Midbrain (tissue), 1 donor: ENCODE measurements around the gene CARD10.
"Not testable (repeated sequence)": the region's sequence is repeated elsewhere in the genome, so short reads cannot be mapped to it uniquely, and the experiment has no call there.

Source experiments
- DNase-seq: peaks from one replicate; lab custom pipeline; 2025; lab: John Stamatoyannopoulos, UW

Gene CARD10

DNA sequence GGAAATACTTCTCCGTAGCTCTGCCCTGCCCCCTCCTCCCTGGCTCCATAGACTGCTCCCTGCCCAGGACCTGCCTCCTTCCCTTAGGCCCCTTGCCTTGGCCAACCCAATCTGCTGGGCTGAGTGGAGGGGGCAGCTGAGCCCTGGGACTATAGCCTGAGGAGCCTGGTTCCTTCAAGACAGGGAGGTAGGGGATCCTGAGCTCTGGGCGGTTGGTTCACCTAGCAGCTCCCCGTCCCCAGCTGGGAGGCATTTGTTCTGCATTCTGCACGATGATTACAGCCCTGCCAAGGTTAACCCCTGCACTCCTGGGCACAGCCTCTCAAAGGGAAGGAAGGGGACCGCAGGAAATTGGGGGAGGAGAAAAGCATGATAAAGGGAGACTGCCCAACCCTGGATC is 37.5 kb upstream of the CARD10 start:
- no peak for DNase-seq

DNA sequence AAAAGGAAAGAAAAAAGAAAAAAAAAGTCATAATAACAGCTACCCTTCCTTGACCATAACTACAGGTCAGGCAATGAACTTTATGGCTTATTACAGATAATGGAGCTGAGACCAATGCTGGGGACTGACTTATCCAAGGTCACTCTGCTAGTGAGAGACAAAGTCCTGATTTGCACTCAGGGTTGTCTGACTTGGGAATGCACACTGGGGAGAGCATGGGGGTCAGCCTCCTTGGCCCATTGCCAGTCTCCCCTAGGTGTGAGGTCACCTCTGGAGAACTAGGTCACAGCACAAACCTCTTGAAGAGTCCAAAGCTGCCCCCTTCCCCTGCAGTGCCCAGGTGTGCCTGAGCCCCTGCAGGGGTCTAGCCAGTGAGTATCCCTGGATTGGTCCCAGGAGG is 35.8 kb upstream of the CARD10 start:
- no peak for DNase-seq

DNA sequence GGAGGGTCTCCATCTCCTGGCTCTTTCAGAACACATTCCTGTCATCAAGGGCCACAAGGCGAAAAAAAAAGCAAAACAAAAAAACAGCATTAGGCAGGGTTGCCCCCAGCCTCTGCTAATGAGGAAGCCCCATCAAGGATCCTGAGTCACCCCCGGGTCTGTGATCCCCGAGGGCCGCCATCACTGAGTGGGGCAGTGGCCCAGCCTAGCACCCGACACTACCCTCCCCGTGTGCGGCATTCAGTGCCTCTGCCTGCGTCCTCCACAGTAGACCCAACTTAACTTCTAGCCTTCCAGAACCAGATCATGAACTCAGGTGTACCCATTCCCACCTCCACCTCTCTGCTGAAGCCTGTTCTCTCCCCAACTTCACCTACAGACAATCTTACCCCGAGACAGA is 34.5 kb upstream of the CARD10 start:
- no peak for DNase-seq

DNA sequence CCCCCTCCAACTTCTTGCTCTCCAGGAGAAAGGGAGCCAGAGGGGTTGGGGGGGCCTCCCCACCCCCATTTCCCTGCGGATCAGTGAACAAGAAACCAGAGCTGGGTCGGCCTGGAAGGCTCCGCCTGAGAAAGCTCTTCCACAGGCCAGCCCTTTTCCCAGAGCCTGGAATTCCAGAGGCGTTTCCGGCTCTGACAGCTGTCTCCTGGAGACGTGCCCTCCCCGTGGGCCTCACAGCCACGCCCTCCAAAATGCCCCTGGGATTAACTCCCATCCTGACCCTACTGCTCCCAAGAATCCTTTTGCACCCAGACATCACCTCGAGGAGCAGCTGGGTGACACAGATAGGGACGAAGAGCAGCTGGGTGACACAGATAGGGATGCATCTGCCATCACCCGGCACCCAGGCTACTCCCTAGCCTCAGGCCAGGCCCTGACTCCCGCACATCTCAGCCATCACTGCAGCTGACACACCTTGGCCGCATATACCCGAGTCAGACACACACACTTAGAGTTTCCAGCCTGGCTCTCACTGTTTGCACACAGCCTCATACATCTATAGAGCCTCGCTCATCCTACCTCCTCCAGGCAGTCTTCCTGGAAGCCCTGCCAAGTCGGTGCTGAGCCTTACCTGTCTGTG is 33.4 kb upstream of the CARD10 start:
- no peak for DNase-seq

DNA sequence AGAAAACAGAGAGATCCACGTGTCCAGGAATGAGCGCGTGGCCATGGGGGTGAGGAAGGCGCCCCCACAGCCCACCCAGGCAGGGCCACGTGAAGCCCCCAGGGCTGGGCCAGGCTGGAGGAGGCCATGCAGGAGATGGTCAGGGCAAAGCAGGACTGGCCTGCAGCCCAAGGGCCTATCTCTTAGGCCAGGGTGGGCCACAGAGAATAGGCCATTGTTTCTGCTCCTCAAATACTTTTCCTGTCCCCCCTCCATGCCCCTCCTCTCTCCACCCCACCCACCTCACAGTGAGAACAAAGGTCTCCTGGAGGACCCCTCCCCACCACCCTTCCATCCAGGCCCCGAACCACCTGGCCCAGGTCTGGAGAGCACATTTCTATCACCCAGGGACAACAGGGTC is 32.8 kb upstream of the CARD10 start:
- no peak for DNase-seq

DNA sequence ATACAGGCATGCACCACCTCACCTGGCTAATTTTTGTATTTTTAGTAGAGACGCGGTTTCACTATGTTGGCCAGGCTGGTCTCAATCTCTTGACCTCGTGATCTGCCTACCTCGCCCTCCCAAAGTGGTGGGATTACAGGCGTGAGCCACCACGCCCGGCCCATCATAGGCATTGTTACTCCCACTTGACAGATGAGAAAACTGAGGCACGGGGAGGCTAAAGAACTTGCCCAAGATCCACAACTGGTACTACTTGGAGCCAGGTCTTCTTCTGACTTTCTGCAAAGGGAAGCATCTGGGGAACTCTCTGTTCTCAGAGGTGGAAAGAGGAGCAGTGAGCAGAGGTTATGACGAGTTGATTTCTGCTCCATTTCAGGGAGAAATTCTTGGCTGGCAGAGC is 31.7 kb upstream of the CARD10 start:
- DNase-seq = not testable (repeated sequence)

DNA sequence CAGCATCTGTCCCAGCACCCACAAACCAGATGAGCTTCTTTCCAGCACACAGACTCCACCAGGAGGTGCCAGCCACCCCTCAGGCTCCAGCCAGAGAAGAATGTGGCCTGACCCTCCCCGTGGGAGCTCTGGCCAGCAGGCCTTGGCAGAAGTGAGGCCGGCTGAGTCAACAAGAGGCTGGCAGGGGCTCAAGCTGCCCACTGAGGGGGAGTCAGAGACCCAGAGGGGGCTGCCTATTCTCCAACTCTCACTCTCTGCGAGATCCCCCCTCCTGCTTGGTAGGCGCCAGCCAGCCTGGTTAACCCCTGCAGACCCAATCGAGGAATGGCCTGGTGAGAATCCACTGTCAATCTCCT is 30.5 kb upstream of the CARD10 start:
- peak; percentile 84 for DNase-seq

DNA sequence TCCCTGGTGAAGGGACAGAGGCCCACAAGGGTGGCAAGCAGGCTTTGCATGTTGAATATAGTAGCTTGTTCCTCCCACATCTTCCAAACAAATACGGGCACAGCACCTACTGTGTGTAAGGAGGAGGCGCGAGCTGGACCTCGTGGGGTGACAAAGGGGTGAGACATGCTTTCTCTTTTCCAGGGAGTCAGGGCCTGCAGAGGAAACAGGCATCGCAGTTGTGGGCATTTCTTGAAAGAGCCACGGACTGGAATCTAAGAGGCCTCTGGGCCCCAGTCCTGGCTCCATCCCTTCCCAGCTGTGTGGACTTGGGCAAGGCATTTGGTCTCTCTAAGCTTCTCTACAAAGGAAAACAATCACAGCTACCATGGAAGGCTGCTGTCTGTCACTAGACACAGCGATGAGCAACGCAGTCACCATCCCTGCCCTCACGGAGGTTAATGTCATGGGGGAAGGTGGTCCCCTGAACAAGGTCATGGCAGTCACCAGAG is 28.1 kb upstream of the CARD10 start:
- DNase-seq = peak; percentile 70

DNA sequence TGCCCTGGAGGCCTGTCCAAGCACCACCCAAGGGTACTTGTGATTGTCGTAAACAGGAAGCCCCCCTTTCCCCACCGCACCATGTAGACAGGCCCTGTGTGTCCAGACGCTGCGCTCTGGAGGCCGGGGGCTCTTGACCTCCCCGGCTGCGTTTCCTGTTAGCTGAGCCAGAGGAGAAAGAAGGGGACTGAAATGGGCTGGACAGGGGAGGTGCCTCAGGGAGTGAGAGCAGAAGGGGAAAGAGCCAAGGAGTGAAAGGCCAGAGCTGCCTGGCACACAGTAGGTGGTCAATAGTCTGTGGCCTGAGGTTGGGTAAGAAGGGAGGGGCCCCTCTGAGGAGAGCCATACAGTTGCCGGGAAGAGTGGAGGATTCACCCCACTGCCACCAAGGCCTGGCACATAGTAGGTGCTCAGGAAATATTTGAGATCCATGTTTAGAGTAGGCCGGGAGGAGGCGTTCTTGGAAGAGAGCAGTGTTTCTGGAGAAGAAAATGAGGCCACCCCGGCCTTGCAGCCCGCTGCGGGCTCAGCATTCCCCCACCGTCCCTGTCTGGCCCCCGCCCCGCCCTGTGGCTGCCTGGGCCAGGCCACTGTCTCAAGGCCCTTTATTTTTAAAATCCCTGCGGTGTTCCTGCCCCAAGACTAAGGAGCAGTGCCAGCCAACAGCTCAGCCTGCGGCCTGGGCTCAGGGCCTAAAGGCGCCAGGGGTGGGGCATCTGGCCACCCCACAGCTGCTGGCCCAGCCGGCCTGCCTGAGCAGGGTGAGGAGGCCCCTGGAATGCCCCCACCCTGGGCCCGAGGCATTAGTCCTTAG is 27.4 kb upstream of the CARD10 start:
- DNase-seq = peak; percentile 70

DNA sequence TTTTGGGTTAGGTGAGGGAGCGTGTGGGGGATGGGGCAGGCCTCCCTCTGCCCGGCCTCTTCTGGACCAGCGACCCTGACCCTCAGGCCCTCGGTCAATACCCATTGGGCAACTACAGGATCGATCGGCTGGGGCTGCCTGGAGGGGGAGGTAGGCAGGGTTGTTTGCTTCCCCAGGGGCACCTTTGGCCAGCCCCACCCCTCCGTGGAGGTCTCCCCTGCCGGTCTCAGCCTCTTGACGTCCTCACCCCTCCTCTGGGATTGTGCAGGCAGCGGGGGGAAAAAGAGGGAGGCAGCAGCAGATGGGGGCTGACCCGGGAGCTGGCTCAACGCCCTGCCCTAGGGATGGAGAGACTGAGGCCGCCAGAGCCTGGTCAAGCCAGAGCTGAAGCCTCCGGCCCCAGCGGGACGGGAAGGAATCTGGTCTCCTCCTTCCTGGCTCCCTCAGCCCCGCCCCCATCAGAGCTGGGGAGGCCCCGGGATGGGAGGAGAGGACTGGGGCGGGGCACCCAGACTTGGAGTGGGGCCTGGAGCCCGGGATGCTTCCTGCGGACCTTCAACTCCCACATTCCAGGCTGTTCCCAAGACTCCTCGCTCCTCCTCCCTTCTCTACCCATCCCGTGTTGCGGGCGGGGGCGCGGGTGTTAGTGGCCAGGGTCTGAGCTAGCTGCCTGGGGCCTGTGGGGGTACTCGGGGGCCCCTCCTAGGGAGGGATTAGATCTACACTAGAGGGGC is 26.7 kb upstream of the CARD10 start:
- peak; percentile 38 for DNase-seq

DNA sequence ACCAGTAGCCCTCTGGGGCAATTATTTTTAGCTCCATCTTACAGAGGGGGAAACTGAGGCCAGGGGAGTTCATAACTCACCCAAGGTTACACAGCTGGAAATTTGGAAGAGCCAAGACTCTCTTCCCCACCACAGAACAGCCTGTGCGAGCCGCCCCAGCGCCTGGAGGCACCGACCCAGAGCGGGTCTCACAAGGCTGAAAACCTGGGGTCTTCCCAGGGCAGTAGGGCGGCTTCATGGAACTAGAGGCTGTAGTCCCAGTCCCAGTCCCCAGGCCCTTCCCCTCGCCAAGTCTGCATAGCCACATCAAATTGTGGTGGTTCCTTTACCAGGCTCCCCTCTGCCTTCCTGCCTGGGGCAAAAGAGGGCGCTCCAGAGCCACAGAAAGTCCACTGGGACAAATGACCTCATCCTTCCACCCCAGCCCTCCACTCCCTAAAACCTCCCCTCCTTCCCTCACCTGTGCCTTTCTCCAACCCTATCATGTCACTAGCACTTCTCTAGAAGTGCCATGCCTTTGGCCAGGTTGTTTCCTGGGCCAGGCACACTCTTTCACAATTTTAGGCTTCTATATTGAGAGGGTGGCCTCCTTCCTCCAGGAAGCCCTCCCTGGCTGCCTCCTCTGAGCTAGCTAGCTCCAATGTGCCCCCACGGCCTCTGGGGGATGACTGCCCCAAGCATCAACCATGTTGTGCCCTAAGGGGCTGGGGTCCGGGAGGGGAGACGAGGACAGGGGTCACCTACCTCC is 25.9 kb upstream of the CARD10 start:
- DNase-seq = peak; percentile 44

DNA sequence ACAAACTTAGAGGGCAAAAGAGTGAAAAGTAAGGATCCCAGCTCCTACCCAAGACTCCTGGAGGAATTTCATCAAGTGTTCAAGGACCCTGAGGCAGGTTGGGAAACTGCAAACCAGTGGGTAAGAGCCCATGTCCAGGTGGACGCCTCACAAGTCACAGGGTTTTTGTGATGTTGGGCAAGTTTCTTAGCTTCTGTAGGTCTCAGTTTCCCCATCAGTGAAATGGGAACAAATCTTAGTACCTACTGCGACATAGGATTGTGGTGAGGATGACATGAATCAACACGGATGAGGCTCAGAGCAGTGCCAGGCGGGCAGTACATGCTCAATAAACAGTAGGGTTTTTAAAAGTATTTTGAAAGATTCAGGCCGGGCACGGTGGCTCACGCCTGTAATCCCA is 23.7 kb upstream of the CARD10 start:
- no peak for DNase-seq

DNA sequence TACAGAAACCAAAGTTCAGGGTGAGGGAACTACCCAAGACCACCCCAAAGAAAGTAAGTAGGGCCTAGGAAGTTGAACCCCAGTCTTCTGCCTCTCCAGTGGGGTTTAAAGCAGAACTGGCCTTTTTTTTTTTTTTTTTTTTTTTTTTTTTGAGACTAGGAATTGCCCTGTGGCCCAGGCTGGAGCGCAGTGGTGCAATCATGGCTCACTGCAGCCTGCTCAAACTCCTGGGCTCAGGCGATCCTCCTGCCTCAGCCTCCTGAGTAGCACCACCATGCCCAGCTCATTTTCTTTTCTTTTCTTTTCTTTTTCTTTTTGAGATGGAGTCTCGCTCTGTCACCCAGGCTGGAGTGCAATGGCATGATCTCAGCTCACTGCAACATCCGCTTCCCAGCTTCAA is 23.2 kb upstream of the CARD10 start:
- DNase-seq = not testable (repeated sequence)

DNA sequence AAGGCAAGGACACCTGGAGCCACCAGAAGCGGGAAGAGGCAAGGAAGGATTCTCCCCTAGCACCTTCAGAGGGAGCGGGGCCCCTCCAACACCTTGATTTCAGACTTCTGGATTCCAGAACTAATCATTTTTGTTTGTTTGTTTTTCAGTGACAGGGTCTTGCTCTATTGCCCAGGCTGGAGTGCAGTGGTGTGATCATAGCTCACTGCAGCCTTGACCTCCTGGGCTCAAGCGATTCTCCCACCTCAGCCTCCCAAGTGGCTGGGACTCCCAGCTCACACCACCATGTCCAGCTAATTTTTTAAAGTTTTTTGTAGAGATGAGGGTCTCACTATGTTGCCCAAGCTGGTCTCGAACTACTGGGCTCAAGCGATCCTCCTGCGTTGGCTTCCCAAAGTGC is 20.6 kb upstream of the CARD10 start:
- not testable (repeated sequence) for DNase-seq

DNA sequence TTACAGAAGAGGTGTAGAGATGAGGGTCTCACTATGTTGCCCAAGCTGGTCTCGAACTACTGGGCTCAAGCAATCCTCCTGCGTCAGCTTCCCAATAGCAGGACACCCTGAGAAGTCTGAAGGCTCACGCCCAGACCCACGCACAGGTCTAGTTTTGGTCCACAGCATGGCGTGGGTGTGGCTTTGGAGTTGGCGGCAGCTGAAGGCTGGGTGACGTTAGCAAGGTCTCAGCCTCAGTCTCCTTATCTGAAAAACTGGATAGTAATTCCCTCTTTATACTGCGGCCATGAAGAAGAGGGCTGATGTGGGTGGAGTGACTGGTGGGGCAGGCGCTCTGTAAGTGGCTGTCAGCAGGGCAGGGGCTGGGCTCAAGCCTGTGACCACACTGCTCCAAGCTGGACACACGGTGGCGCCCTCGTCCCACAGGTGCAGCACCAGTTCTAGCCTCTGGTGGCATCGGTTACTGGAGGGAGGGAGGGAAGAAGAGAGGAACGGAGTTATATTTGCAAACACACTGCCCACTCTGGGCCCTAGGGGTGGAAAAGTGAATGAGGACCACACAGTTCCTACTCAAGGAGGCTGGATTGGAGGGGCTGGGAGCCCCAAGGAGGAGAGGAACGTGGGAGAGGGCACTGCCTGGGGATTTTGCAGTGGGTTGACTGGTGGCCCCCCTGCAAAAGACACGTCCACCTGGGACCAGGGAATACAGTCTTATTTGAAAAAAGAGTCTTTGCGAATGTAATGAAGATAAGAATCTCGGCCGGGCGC is 19.6 kb upstream of the CARD10 start:
- DNase-seq = peak; percentile 90

DNA sequence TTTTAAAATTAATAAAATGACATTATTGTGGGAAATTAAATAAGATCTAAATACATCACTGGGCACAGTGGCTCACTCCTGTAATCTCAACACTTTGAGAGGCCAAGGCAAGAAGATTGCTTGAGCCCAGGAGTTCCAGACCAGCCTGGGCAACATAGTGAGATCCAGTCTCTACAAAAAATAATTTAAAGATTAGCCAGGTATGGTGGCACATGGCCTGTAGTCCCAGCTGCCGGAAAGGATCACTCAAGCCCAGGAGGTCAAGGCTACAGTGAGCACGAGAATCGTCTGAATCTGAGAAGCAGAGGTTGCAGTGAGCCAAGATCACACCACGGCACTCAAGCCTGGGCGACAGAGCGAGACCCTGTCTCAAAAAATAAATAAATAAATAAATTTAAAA is 15.9 kb upstream of the CARD10 start:
- DNase-seq = no peak

DNA sequence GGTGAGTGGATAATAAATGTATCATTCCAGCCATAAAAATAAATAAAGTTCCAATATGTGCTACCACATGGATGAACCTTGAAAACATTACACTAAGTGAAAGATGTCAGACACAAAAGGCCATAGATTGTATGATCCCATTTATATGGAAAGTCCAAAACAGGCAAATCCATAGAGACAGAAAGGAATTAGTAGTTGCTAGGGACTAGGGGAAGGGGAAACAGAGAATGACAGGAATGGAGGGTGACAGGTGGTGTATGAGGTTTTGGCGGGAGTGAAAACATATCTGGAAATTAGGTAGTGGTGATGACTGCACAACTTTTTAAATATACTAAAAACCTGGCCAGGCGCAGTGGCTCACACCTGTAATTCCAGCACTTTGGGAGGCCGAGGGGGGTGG is 15.2 kb upstream of the CARD10 start:
- no peak for DNase-seq

DNA sequence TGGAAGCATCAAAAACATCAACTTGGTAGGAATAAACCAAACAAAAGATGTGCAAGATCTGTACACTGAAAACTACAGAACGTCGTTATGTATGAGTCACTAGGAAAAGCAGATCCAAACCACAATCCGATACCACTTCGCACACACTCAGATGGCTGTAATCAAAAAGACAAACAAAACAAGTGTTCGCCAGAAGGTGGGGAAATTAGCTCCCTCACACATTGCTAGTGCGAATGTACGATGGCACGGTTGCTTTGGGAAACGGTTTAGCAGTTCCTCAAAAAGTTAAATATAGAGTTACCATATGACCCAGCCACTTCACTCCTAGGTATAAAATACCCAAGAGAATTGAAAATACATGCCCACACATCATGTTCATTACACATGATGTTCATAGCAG is 14.8 kb upstream of the CARD10 start:
- DNase-seq = no peak

DNA sequence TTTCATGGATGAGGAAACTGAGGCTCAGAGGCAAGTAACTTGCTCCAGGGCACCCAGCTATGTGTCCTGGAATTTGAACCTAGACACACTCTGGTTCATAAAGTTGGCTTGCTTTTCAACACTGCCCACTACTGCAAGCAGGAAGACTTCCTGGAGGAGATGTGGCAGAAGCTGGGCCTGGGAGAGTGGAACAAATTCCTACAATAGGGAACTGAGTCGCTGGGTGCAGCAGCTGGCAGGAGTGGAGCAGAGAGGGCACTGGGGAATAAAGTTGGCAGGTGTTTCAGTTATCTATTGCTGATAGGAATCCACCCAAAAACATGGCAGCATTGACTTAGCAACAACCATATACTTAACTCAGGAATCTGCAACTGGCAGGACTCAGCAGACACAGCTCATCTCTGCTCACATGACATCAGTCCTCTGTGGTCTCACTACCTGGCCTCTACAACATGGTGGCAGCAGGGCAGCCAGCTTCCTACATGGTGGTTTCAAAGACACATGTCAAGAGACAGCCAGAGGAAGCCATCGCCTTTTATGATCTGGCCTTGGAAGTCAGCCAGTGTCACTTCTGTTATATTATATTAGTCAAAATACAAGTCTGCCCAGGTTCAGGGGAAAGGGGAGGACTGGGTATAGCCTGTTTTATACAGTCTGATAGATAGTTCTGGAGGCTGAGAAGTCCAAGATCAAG is 10.6 kb upstream of the CARD10 start:
- no peak for DNase-seq

DNA sequence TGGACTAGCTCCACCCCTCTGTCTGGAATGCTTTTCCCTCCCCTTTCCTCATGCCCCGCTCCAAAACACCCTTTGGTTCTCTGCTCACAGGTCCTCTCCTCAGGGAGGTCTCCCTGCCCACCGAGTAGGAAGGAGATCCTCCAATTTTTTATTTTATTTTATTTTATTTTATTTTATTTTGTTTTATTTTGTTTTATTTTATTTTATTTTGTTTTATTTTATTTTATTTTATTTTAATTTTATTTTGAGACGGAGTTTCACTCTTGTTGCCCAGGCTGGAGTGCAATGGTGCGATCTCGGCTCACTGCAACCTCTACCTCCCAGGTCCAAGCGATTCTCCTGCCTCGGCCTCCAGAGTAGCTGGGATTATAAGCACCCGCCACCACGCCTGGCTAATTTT is 8.7 kb upstream of the CARD10 start:
- not testable (repeated sequence) for DNase-seq
